SIG-M5 treated with dmso at 0.1 percent for 504 hours (cell line): ENCODE data around the gene C19orf47.
A peak's percentile ranks its signal among the peaks of the same experiment; 100 is the strongest.
"Not testable (repeated sequence)": the region's sequence is repeated elsewhere in the genome, so short reads cannot be mapped to it uniquely, and the experiment has no call there.

ENCODE experiments used
- DNase-seq: peaks from one replicate; lab custom pipeline; 2025; ENCODE audit not compliant: unreplicated experiment; lab: John Stamatoyannopoulos, UW

The C19orf47 gene

GRCh38 chr19:40377876-40378385 lies 29.7 kb upstream of the C19orf47 start:
- no peak for DNase-seq

- DNase-seq = no peak
Measured at GRCh38 chr19:40376286-40376862, 28.2 kb upstream of the C19orf47 start.

GRCh38 chr19:40374084-40374483 lies 25.9 kb upstream of the C19orf47 start:
- DNase-seq = no peak

- no peak for DNase-seq
Measured at GRCh38 chr19:40371802-40372122, 23.6 kb upstream of the C19orf47 start.

DNA sequence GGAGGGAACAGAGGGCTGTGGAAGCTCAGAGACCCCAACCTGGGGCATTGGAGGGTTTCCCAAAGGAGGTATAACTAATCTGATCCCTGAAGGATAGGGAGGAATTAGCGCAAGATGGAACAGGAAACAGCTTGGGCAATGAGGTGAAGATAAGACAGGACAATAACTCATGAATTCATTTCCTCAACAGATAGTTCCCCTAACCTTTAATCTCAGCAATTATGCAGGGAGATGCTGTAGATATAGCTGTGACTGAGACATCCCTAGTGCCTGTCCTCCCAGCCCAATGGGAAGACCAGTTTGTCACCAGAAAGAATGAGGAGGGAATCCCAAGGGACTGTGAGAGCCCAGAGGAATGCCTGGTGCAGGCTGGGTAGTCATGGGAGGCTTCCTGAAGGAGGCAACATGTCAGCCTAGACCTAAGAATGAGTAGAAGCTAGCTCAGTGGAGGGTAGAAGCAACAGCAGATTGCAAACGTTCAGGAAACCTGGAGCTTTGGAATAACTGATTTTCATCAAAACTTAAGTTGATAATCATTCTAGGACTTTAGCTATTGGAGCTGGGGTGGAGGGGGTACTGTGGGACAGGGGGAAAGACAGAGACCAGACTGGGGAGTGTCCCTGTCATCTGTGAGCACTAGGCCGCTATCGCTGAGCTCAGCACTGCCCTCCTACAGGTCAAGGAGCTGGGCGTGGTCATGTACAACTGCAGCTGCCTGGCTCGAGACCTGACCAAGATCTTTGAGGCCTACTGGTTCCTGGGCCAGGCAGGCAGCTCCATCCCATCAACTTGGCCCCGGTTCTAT lies 23.0 kb upstream of the C19orf47 start:
- DNase-seq = no peak

GRCh38 chr19:40370253-40370652 lies 22.1 kb upstream of the C19orf47 start:
- DNase-seq = not testable (repeated sequence)

DNA sequence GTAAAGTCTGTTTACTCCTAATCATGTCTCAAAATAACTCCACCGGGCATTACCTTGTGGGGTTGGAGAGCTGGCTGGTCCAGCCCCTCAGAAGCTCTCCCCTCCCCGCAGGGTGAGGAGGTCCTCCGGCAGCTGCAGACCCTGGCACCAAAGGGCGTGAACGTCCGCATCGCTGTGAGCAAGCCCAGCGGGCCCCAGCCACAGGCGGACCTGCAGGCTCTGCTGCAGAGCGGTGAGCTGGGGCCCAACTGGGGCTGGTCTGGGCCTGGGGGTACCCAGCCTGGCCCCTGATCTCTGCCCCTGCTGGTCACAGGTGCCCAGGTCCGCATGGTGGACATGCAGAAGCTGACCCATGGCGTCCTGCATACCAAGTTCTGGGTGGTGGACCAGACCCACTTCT lies 21.6 kb upstream of the C19orf47 start:
- no peak for DNase-seq

DNA sequence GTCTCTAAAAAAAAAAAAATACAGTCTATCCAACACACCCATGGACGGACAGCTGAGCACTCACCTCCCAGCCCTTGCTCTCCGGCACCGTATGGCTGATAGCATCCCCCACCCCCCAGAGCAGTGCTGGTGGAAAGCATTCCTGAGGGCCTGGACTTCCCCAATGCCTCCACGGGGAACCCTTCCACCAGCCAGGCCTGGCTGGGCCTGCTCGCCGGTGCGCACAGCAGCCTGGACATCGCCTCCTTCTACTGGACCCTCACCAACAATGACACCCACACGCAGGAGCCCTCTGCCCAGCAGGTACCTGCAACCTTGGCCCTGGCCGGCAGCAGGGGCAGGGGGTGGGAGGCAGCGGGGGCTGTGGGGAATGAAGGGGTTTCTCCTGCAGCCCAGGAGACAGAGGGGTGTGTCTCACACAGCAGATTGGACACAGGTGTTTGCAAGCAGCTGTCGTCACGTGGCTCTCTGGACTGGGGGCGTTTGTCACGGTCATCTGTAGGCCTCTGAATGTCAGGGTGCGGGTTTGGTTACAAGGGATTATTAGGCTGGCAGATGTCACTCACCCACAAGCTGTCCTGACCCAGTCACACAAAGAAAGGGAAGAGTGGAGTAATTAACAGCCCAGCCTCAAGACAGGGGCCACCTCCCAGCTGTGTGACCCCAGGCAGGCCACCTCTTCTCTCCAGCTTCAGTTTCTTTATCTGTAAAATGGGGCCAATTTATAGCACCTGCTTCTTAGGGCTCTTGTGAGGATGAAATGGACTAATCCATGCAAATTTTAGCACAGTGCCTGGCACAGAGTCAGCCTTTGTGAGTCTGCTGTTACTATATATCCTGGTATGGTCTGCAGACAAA lies 19.6 kb upstream of the C19orf47 start:
- DNase-seq = no peak

GRCh38 chr19:40366697-40367561 lies 18.7 kb upstream of the C19orf47 start:
- DNase-seq = no peak

GRCh38 chr19:40365613-40366401 lies 17.6 kb upstream of the C19orf47 start:
- no peak for DNase-seq

GRCh38 chr19:40365010-40365409 lies 16.8 kb upstream of the C19orf47 start:
- DNase-seq = no peak

DNA sequence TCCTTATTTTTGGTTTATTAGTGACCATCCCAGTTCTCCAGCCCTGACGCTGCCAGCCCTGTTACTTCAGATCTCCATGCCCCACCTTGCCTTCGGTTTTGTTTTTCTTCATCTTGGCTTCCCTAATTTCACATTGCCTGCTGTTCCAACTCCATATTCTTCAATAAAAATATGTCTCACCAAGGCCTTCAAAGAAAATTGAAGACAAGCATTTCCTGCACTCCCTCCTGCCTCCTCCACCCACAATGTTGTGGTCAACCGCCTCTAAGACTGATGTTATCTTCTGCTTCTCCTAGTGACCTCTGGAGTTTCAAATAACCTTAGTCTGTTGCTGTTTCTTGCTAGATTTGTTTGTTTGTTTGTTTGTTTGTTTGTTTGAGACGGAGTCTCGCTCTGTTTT lies 14.9 kb upstream of the C19orf47 start:
- no peak for DNase-seq

DNA sequence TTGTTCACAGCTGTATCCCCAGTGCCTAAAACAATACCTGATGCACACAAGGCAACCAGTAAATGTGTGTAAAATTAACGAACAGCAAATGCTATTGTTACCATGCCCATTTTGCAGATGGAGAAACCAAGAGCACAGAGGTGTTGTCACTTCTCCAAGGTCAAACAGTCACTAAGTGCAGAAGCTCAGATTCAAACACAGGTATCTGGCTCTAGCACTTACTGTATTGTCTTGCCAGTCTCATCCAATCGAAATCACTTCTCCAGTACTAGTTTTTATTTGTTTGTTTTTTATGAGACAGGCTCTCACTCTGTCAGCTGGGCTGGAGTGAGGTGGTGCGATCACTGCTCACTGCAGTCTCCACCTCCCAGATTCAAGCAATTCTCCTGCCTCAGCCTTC lies 14.0 kb upstream of the C19orf47 start:
- no peak for DNase-seq

- peak; percentile 19 for DNase-seq
Measured at GRCh38 chr19:40360708-40361241, 12.6 kb upstream of the C19orf47 start.

- DNase-seq = no peak
Measured at GRCh38 chr19:40360020-40360707, 12.0 kb upstream of the C19orf47 start.

DNA sequence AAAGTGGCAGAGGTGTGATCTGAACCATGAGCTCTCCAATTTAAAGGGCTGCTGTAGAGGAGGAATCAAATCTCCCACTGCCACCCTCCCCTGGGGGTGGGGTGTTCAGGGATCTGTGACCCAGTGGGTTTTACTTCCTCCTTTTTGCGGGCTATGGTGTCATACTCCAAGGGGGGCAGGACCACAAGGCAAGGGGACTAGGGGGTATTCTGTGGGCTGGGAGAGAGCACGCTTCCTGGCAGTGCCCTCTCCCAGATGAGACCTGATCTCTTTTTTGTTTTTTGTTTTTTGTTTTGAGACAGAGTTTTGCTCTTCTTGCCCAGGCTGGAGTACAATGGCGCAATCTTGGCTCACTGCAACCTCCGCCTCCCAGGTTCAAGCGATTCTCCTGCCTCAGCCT lies 10.6 kb upstream of the C19orf47 start:
- peak; percentile 89 for DNase-seq

- DNase-seq = no peak
Measured at GRCh38 chr19:40357640-40358039, 9.4 kb upstream of the C19orf47 start.

GRCh38 chr19:40356681-40357595 lies 8.7 kb upstream of the C19orf47 start:
- DNase-seq = no peak
